HG03135 (cell line): ENCODE measurements around the gene KERA.

Experiments
- ATAC-seq: cut with Tn5 transposase; IDR thresholded peaks from one replicate; pipeline ENCODE4 v1.9.1; 2021; ENCODE audit warnings: mild to moderate bottlenecking, moderate library complexity; ENCODE audit not compliant: unreplicated experiment

Gene KERA

DNA sequence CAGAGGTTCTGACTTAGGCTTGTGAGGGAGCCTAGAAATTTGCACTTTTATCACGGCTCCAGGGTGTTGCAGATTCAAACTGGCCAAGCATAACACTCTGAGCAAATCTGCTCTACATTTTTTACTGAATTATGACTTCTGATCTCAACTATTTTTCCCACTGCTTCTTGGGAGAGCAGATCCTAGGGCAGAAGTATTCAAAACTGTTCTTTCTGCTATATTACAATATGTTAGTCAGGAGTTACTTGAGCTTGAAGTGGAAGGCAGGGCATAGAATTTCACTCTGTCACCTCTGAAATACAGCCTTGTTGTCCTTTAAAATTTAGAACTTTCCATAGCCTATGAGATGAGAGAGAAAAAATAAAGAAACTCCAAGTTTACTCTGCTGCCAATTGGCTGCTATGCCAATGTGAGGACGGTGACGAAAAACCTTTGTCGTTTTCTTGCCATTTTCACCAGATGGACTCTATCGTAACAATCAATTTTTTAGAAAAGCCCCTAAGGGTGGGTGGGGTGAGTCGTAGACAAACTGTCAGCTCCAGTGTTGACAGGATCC is 16.4 kb upstream of the KERA start:
- ATAC-seq: no peak

DNA sequence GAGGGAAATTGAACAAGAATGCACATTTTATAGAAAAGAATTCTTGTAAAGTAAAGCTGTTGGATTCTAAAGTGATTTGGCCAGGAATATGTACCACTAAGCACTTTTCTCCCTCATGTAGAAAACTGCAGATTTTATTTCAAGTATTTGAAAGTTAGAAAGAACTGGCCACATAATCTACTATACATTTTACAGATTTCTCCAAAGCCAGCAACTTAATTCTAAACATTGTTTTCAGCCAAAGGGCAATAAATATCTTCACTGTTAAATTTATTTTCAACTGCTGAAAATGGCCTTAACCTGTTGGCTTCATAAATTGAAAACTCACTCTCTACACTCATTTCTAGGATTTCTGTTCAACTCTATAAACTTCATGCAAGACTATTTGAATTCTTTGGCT is 15.6 kb upstream of the KERA start:
- ATAC-seq: no peak

DNA sequence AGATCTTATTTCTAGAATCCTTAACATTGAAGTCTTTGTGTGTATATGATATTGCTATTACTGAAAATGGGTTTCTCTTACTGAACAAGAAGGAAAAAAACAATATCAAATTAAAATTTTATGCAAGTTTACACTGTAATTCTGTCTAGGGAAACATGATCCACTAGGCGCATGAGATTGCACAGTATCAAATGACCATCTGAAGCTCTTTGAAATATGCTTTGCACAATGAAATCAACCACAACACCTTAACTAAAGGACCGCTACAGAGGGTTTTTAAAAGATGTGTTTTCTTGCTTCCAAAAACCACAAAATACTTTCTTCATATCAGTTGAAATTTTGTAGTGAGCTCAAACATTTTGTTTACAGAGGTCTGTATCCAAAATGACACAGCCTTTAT is 15.1 kb upstream of the KERA start:
- ATAC-seq: no peak

DNA sequence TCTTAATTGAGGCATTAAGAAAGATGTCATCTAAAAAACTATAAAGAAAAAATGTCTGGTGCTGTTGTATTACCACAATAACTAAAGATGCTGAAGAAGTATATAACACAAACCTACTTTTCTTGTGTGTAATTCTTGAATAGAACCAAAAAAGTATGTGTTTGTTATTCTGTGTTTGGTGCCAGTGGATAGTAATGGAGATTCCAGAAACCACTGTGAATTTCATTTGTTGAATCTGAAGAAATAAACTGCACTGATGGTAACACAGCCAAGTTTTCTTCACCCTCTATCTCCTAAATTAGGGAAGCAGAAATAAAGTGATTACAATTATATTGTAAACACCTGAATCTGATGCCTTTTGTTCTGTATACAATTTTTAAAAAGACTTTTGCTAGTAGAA is 13.1 kb upstream of the KERA start:
- no peak for ATAC-seq

DNA sequence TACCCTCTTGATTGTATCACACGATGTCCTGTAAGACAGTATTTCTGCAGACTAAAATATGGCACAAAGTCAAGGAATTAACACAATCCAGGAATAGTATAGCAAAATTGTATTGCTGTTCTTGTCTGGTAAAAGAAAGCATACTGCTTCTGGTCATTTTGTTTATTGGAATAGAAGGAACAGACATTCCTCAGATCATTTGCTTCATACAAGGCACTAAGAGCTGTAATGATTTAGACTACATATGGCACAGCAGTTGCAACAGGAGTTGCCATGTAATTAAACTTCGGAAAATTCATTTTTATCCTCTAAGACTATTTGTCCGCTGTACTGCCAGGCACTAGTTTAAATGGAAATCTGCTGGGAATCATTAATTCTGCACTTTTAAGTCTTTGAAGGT is 7.6 kb upstream of the KERA start:
- ATAC-seq: no peak

DNA sequence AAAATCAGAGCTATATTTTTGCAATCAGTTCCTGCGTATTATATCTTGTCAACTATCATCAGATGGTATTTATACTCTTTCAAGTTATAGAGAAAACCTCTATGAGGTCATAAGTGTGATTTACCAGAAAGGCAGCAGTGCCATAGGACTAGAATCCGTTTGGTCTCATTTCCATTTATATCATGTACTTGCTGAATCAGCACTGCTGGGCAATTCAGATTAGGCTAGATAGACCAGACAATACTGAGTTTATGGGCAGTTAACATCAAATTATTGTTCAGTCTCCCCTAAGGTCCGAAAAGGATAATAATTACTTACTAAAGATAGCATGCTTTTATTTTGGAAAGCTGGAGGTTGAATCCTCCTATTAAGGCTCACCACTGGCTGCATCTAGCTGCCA is 6.8 kb upstream of the KERA start:
- ATAC-seq: no peak

DNA sequence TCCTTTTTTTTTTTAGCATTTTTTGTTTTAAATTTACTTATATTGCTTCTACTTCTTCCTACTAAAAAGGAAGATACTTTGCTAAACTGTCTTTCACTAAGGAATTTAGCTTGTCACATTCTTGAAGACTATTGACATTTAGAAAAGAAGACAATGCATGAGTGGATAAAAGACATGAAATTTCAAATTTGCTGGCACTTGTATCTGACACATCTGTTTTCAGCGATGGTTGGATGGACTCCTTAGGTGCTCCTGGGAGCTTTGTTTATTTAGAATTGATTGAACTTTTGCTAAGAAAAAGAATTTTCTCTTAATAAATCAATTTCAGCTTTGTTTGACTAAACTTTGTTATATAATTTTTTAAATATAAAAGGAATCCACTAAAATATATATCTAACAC is 3.3 kb upstream of the KERA start:
- ATAC-seq: no peak

DNA sequence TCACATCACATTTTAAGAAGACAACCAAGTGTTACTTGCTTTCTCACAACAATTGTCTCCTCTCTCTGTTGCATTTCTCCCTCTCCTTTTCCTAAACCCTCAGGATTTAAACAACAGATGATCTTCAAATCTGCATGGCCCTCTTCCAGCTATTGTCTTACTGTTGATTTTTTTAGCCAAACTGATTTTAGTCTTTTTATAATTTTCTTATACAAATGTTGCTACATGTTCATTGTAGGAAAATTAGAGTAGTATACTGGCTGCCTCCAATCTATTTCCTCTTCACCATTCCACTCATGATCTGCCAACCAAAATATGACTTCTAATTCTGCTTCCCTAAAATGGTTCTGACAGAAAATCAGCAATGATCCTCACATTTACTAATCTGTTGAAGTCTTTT is 1.4 kb upstream of the KERA start:
- ATAC-seq: no peak

DNA sequence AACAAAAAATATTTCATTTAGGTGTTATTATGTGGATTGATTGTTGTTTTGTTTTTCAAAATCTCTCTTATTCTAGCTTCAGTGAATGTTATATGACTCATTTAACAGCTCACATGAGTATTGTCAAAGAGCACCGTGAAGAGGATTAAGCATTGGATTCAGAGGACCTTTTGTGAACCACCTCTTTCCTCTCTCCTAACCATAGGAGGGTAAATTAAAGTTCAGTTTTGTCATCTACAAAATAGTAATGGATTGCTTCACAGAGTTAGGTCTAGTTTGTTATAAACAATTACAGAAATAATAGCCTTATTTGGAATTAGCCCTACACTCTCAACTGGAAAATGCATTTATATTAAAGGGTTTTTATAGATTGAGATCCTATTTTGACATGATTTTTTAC is 962 bp upstream of the KERA start:
- no peak for ATAC-seq

DNA sequence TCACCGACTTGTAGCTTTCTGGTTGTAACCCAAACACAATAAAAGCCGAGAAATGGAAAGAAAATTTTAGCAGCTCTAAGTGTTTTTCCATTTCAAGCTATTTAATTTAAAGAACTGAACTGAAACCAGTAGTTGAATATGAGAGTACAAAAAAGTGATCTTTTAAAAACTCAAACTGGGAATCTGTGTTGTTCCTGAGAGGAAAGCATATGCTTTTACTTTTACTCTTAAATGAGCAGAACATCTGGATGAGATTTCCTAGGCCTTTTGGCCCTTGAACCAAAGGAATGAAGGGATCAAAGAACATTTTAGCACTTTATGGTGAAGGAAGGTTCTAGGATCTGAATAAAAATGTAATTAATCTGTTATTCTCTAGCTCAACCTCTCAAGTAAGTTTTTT is 1.3 kb downstream of the KERA start:
- no peak for ATAC-seq

DNA sequence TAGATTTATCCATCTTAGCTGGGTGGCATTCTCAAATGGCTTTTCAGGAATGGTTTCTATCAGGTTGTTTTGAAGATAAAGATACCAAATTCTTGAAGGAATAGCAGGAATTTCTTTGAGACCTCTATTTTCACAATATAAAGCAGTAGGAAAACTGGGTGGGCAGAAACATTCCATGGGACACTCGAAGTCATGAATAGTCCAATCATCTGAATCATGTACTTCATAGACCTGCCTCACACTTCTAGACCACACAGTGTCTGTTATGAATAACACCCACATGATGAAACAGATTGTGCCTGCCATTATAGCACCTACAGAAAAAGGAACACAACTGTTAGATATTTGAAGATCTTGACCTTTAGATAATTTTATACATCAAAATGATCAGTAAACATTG is 1.8 kb downstream of the KERA start:
- no peak for ATAC-seq

DNA sequence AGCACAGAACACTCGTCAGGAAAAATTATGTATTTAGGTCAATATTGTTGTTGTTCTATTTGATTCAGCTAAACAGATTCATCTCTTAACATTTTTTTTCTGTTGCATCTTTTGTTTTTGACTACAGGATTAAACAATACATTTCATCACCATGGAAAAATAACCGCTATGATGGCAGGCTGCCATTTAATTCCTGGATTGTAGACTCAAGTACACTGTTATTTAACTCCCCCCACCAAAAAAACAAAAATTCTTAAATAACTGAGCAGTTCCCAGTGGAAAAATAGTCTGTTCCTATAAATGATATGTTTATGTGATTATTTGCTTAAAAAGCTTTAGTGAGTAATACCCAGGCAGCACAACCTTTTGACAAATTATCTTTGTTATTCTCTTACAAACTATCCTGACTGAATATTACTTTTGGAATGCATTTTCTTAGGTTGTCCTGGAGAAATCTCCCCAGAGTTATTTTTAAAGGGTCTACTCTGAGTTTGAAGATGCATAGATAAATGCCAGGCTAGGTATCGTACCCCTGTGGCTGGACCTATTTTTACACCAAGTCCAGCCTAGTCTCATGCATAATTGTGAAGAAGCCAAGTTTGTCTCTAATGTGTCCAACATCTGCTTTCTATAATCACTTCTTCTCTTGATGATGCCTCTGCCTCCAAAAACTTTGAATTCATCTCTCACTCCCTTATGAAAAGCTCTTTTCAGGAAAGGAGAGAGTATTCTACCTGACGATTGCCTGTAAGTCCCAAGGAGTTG is 3.7 kb downstream of the KERA start:
- no peak for ATAC-seq

DNA sequence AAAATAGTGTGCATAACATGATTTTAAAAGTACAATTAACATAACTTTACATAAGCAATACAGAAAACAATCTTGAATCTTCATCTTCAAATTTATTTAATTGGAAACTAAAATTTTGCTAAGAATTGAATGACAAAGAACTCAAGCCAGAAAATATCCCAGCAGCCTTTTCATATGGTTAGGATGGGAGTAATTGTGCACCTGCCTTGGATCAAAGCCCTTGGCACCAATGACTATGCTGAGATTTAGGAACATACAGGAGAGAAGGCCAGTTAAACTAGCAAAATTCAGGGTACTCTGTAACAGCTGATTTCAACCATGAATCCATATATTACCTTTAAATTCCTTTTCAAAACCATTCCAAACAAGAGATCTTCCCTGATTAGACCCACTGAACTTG is 5.8 kb downstream of the KERA start:
- no peak for ATAC-seq

DNA sequence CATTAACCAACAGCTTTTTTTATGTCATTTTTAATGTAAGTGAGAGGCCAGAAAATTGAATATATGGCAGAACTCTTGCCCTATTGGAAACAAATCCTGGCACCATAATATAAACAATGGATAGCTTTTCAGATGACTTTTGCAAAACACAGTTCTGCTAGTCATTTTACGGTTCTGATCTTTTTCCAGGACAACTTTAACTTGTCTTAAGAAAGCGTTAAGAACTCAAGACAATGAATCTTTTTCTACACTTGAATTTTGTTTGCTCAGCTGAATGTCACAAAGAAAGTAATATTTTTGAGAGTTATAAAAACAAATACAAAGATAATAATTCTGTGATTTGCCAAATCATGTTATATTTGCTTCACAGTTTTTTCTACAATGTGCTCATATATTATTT is 13.2 kb downstream of the KERA start:
- ATAC-seq: no peak

DNA sequence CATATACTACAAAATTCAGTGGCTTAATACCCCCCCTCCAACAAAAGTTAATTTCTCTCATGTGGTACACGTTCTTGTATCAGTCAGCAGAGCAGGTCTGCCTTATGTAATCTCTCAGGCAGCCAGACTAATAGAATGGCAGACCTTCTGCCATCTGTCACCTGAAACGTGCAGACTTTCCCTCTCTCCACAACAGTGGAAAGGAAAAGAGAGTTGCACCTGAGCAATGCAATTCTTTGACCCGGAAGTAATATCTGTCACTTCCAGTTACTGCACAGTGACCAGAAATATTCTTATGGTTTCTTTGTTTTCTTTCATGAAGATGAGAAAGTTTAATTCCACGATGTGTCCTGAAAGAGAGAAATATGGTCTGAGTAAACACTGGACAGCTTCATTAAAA is 14.4 kb downstream of the KERA start:
- ATAC-seq: no peak

DNA sequence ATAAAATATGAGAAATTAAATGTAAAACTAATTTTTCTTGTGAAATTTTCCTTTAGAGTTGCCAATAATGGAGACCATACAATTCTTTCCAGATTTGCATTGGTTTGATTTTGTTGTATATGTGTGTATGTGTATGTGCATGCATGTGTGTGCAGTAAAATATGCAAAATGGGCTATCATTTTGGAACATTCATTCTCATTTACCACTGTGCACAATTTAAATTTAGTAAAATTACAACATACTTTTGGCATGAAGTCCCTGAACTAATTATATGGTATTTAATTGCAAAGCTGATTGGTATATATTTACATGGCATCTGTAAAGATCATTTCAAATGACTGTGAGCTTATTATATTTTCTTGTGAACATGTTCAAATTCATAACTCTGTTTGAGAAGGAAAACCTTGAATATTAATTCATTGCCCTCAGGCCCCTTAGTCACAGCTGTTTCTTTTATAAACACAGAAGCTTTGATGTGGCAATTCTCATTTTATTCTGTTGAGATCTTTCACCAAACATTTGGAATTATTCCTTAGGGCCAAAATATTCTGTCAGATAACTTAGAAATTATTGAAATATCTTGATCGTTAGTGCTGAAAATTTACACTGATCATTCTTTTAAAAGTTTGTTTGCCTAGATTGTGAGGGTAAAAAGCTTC is 17.6 kb downstream of the KERA start:
- ATAC-seq: no peak

DNA sequence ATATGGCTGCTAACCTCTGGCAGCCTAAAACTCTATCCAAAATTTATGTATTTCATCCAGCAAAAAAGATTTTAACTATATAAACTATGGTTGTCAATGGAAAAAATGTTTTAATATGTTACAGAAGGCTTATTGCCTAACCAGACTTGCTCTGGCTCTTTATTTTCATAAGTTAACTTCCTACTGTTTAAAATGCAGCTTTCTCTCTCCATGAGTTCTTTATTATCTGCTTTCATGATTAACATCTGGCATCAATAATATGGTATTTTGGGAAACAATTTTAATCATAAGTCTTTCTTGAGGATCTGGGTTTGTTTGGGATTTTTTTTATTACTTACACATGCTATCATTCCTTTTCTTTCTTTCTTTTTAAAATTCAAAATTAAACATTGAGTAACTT is 20.5 kb downstream of the KERA start:
- no peak for ATAC-seq

DNA sequence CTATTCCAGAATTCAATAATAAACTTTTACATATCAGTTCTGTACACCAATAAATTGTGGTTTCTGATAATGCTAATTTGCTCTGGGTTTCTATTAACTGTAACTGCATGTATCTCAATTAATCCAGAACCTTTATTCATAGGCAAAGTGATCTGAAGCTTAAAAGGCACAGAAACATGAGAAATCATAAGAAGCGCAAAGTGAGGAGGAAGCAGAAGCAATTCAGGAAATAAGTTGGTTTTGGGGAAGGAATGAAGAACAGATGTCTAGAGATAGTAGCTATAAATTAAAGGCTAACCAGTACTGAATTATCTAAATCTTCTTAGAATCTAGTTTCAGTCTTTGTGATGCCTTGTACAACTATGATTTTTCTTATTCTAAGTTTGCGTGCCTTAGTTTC is 24.6 kb downstream of the KERA start:
- ATAC-seq: no peak

DNA sequence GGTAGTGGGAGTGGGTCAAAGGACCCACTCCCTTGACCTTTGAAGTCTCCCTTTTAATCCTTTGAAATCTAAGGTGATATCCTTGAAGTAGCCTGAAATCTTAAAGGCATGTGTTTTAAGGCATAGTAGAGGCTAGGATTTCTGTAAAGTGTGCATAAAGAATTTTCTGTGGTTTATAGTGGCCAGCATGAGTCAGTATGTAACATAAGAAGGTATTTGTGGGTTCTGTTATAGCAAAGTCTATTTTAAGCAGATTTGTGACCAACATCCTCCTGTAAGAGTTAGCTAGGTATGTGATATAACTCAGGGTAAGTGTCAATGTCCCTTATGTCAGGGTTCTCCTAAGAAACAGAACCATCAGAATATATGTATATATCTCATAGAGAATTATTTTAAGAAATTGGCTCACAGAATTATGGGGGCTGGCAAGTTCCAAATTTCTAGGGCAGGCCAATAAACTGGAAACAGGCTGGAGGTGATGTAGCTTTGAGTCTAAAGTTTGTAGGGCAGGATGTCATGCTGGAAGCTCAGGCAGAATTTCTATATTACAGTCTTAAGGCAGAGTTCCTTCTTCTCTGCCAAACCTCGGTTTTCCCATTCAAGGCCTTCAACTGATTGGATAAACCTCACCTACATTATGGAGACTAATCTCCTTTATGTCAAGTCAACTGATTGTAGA is 34.4 kb downstream of the KERA start:
- ATAC-seq: no peak

DNA sequence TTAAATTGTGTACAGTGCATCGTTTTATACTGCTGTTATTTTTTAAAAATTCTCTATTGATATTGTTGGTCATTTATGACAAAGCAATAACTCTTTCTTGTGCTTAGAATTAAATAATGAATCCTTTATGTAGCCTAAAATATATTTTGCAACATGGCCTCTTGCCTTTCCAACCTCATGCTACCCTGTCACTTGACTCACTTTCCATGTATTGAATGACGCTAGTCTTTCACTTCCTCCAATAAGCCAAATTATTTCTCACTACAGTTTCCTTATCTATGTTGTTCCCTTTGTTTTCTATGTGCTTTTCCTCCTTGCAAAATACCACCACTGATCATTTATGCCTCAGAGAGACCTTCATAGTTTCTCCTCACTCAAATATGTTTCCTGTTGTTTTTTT is 36.7 kb downstream of the KERA start:
- no peak for ATAC-seq

DNA sequence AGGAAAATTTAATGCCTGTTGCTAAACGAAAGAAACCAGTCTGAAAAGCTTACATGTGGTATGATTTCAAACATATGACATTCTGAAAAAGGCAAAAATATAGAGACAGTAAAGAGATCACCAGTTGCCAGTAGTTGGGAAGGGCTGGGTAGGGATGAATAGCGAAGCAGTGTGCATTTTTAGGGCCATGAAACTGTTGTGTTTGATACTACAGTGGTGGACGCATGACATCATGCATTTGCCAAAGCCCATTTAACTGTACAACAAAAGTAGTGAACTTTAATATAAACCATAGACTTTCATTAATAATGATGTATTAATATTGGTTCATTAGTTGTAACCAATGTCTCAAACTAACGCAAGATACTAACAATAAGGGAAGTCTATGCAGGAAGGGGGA is 38.4 kb downstream of the KERA start:
- ATAC-seq: no peak
